ENCODE results near the gene CADM1.

GRCh38 chr11:115188188-115188897, 315.9 kb downstream of the CADM1 start:
- TF ChIP-seq, protein P1, sequence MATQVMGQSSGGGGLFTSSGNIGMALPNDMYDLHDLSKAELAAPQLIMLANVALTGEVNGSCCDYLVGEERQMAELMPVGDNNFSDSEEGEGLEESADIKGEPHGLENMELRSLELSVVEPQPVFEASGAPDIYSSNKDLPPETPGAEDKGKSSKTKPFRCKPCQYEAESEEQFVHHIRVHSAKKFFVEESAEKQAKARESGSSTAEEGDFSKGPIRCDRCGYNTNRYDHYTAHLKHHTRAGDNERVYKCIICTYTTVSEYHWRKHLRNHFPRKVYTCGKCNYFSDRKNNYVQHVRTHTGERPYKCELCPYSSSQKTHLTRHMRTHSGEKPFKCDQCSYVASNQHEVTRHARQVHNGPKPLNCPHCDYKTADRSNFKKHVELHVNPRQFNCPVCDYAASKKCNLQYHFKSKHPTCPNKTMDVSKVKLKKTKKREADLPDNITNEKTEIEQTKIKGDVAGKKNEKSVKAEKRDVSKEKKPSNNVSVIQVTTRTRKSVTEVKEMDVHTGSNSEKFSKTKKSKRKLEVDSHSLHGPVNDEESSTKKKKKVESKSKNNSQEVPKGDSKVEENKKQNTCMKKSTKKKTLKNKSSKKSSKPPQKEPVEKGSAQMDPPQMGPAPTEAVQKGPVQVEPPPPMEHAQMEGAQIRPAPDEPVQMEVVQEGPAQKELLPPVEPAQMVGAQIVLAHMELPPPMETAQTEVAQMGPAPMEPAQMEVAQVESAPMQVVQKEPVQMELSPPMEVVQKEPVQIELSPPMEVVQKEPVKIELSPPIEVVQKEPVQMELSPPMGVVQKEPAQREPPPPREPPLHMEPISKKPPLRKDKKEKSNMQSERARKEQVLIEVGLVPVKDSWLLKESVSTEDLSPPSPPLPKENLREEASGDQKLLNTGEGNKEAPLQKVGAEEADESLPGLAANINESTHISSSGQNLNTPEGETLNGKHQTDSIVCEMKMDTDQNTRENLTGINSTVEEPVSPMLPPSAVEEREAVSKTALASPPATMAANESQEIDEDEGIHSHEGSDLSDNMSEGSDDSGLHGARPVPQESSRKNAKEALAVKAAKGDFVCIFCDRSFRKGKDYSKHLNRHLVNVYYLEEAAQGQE (IDR thresholded peaks at IDR 0.05), result no peak
- TF ChIP-seq, protein P2, sequence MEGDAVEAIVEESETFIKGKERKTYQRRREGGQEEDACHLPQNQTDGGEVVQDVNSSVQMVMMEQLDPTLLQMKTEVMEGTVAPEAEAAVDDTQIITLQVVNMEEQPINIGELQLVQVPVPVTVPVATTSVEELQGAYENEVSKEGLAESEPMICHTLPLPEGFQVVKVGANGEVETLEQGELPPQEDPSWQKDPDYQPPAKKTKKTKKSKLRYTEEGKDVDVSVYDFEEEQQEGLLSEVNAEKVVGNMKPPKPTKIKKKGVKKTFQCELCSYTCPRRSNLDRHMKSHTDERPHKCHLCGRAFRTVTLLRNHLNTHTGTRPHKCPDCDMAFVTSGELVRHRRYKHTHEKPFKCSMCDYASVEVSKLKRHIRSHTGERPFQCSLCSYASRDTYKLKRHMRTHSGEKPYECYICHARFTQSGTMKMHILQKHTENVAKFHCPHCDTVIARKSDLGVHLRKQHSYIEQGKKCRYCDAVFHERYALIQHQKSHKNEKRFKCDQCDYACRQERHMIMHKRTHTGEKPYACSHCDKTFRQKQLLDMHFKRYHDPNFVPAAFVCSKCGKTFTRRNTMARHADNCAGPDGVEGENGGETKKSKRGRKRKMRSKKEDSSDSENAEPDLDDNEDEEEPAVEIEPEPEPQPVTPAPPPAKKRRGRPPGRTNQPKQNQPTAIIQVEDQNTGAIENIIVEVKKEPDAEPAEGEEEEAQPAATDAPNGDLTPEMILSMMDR (IDR thresholded peaks at IDR 0.05; ENCODE audit: low read depth, low read length, missing input control), result no peak
- no peak for TF ChIP-seq JUND (IDR thresholded peaks at IDR 0.05)
- no peak for TF ChIP-seq YY1 (IDR thresholded peaks at IDR 0.05)

Measured in liver (tissue), 3 donors.